Neuron (in vitro differentiated cells): ENCODE measurements around the gene STMP1.

Source experiments
- H2AFZ ChIP-seq: one replicate; pipeline ENCODE4 v1.6.1; 2013; ENCODE audit warnings: low read depth, mild to moderate bottlenecking, inconsistent platforms, low read length, moderate library complexity
- H3K27me3 ChIP-seq: one replicate; pipeline ENCODE4 v1.6.1; 2013; ENCODE audit warnings: low read length; ENCODE audit not compliant: insufficient read depth
- H3K36me3 ChIP-seq: one replicate; pipeline ENCODE4 v1.6.1; 2013; ENCODE audit warnings: low read length; ENCODE audit not compliant: insufficient read depth
- H3K4me1 ChIP-seq: one replicate; pipeline ENCODE4 v1.6.1; 2013; ENCODE audit warnings: low read length; ENCODE audit not compliant: insufficient read depth
- H3K4me3 ChIP-seq: 2 replicates; pipeline ENCODE4 v1.5.1; 2013; ENCODE audit warnings: mild to moderate bottlenecking, low read length, moderate library complexity
- H3K9me3 ChIP-seq: one replicate; pipeline ENCODE4 v1.6.1; 2013; ENCODE audit warnings: low read length

The STMP1 gene

GRCh38 chr7:135710417-135711138 lies 48.3 kb downstream of the STMP1 start:
- Histone ChIP-seq H3K4me3 (no peak overlapping the region), H3K9me3 (no peaks in the 10 kb centered on the region), H3K36me3 (no peaks in the 10 kb centered on the region), H3K27me3 (no peaks in the 10 kb centered on the region), H3K4me1 (peaks cover 12% of the 10 kb centered on the region), H2AFZ (no peak overlapping the region)

GRCh38 chr7:135711139-135711469 lies 48.8 kb downstream of the STMP1 start:
- Histone ChIP-seq H3K4me3 (no peak overlapping the region), H3K27me3 (no peaks in the 10 kb centered on the region)

GRCh38 chr7:135712182-135712782 lies 50.0 kb downstream of the STMP1 start:
- H3K4me3 ChIP-seq, result no peak overlapping the region
- no peak overlapping the region for H2AFZ ChIP-seq
- H3K36me3 ChIP-seq, result no peaks in the 10 kb centered on the region
- H3K9me3 ChIP-seq, result no peaks in the 10 kb centered on the region
- H3K4me1 ChIP-seq, result peaks cover 15% of the 10 kb centered on the region
- no peaks in the 10 kb centered on the region for H3K27me3 ChIP-seq

More at GRCh38 chr7:135711139-135711469, 48.8 kb downstream of the STMP1 start:
- Histone ChIP-seq H2AFZ (no peak overlapping the region), H3K9me3 (no peaks in the 10 kb centered on the region), H3K4me1 (peaks cover 12% of the 10 kb centered on the region), H3K36me3 (no peaks in the 10 kb centered on the region)

- Histone ChIP-seq H2AFZ (no peak overlapping the region), H3K9me3 (no peaks in the 10 kb centered on the region), H3K27me3 (no peaks in the 10 kb centered on the region), H3K36me3 (no peaks in the 10 kb centered on the region), H3K4me1 (peaks cover 15% of the 10 kb centered on the region), H3K4me3 (no peak overlapping the region)
These were observed 50.5 kb downstream of the STMP1 start for GRCh38 chr7:135712796-135713195.

GRCh38 chr7:135713836-135714470 lies 51.6 kb downstream of the STMP1 start:
- Histone ChIP-seq H3K9me3 (no peaks in the 10 kb centered on the region), H3K27me3 (no peaks in the 10 kb centered on the region), H3K4me3 (no peak overlapping the region), H2AFZ (no peak overlapping the region), H3K4me1 (peaks cover 18% of the 10 kb centered on the region), H3K36me3 (no peaks in the 10 kb centered on the region)

GRCh38 chr7:135714534-135715009 lies 52.3 kb downstream of the STMP1 start:
- Histone ChIP-seq H2AFZ (no peak overlapping the region), H3K27me3 (no peaks in the 10 kb centered on the region), H3K4me1 (peaks cover 24% of the 10 kb centered on the region), H3K4me3 (peak overlapping the region; percentile 14), H3K36me3 (no peaks in the 10 kb centered on the region), H3K9me3 (no peaks in the 10 kb centered on the region)

- H2AFZ ChIP-seq, result no peak overlapping the region
- no peaks in the 10 kb centered on the region for H3K36me3 ChIP-seq
- H3K9me3 ChIP-seq, result no peaks in the 10 kb centered on the region
- peak overlapping the region; percentile 14 for H3K4me3 ChIP-seq
- H3K27me3 ChIP-seq, result no peaks in the 10 kb centered on the region
- H3K4me1 ChIP-seq, result peaks cover 27% of the 10 kb centered on the region
These were observed 52.8 kb downstream of the STMP1 start for GRCh38 chr7:135715055-135715522.

GRCh38 chr7:135715673-135716072 lies 53.4 kb downstream of the STMP1 start:
- Histone ChIP-seq H3K4me1 (peaks cover 27% of the 10 kb centered on the region), H2AFZ (no peak overlapping the region), H3K4me3 (no peak overlapping the region), H3K36me3 (no peaks in the 10 kb centered on the region), H3K9me3 (no peaks in the 10 kb centered on the region), H3K27me3 (no peaks in the 10 kb centered on the region)

- Histone ChIP-seq H3K4me1 (peaks cover 27% of the 10 kb centered on the region), H3K36me3 (no peaks in the 10 kb centered on the region), H3K9me3 (no peaks in the 10 kb centered on the region), H3K4me3 (no peak overlapping the region), H3K27me3 (no peaks in the 10 kb centered on the region), H2AFZ (no peak overlapping the region)
These were observed 54.4 kb downstream of the STMP1 start for GRCh38 chr7:135716677-135717238.

- no peaks in the 10 kb centered on the region for H3K27me3 ChIP-seq
- peaks cover 27% of the 10 kb centered on the region for H3K4me1 ChIP-seq
- H2AFZ ChIP-seq, result no peak overlapping the region
- H3K9me3 ChIP-seq, result no peaks in the 10 kb centered on the region
- no peaks in the 10 kb centered on the region for H3K36me3 ChIP-seq
- no peak overlapping the region for H3K4me3 ChIP-seq
These were observed 55.4 kb downstream of the STMP1 start for GRCh38 chr7:135717693-135718092.

- Histone ChIP-seq H3K27me3 (no peaks in the 10 kb centered on the region), H3K4me1 (peaks cover 27% of the 10 kb centered on the region), H2AFZ (no peak overlapping the region), H3K9me3 (no peaks in the 10 kb centered on the region), H3K36me3 (no peaks in the 10 kb centered on the region), H3K4me3 (no peak overlapping the region)
These were observed 55.9 kb downstream of the STMP1 start for GRCh38 chr7:135718219-135718618.

- peaks cover 26% of the 10 kb centered on the region for H3K4me1 ChIP-seq
- H3K27me3 ChIP-seq, result no peaks in the 10 kb centered on the region
- H3K9me3 ChIP-seq, result no peaks in the 10 kb centered on the region
- H3K36me3 ChIP-seq, result no peaks in the 10 kb centered on the region
- H3K4me3 ChIP-seq, result no peak overlapping the region
- H2AFZ ChIP-seq, result peak overlapping the region; percentile 38
These were observed 56.6 kb downstream of the STMP1 start for GRCh38 chr7:135718794-135719437.

- Histone ChIP-seq H3K9me3 (no peaks in the 10 kb centered on the region), H2AFZ (peak overlapping the region; percentile 38), H3K36me3 (no peaks in the 10 kb centered on the region), H3K4me3 (no peak overlapping the region), H3K4me1 (peaks cover 18% of the 10 kb centered on the region), H3K27me3 (no peaks in the 10 kb centered on the region)
These were observed 57.4 kb downstream of the STMP1 start for GRCh38 chr7:135719688-135720087.
